OCI-LY7 (cell line): ENCODE measurements around the gene TTC23L.

Experiments used
- CTCF ChIP-seq: fragments of 200-600 bp; sonication (generic); conservative IDR thresholded peaks from 2 replicates; pipeline ENCODE4 v1.5.1; 2014; ENCODE audit warnings: mild to moderate bottlenecking, antibody characterized with exemption, low read length, moderate library complexity, mixed read lengths
- EZH2phosphoT487 ChIP-seq: fragments of 200-600 bp; sonication (generic); IDR thresholded peaks from 2 replicates; pipeline ENCODE4 v1.6.1; 2018; ENCODE audit warnings: low read depth, borderline replicate concordance, mild to moderate bottlenecking, mixed run types, antibody characterized with exemption, low read length, moderate library complexity, mixed read lengths

- TF ChIP-seq CTCF (no peak), EZH2phosphoT487 (no peak)
These were observed 5.9 kb upstream of the TTC23L start for GRCh38 chr5:34833090-34833489.
